H1 (cell line): ENCODE results near the gene ELAVL1.

Experiments
- CBX5 ChIP-seq: fragments of 300-800, 300-1000 bp; sonication (generic); IDR thresholded peaks from 2 replicates; pipeline ENCODE4 v1.7.1; 2016; ENCODE audit warnings: antibody characterized with exemption, low read length, low read depth
- FOSL1 ChIP-seq: IDR thresholded peaks from 2 replicates; pipeline ENCODE4 v1.6.1; 2011; ENCODE audit warnings: mild to moderate bottlenecking, low read depth, low read length, moderate library complexity; ENCODE audit not compliant: insufficient read depth
- HDAC6 ChIP-seq: IDR thresholded peaks from one replicate; pipeline ENCODE4 v1.7.1; 2012; ENCODE audit warnings: low read depth, mild to moderate bottlenecking, inconsistent platforms, low read length, moderate library complexity
- POLR2A ChIP-seq, 2 experiments: IDR thresholded peaks; 1 replicate in 1 of 2; 2 replicates in 1 of 2; pipeline ENCODE4 v1.6.1; 2011; ENCODE audit warnings: low read depth in 2 of 2, low read length in 2 of 2, mild to moderate bottlenecking in 2 of 2; ENCODE audit errors: control extremely low read depth in 1 of 2
- SRF ChIP-seq: IDR thresholded peaks from 2 replicates; pipeline ENCODE4 v1.6.1; 2011; ENCODE audit warnings: mild to moderate bottlenecking, low read depth, low read length, moderate library complexity
- SUZ12 ChIP-seq: fragments of 200-600 bp; sonication (generic); IDR thresholded peaks from 2 replicates; pipeline ENCODE4 v1.6.1; 2012; ENCODE audit warnings: mild to moderate bottlenecking, inconsistent platforms, low read length, moderate library complexity, mixed read lengths
- YY1 ChIP-seq: IDR thresholded peaks from 2 replicates; pipeline ENCODE4 v1.6.1; 2011; ENCODE audit warnings: low read depth, mild to moderate bottlenecking, low read length
- TF ChIP-seq, protein P1 (sequence below): IDR thresholded peaks from 2 replicates; pipeline ENCODE4 v1.6.1; 2012; ENCODE audit warnings: low read length, inconsistent platforms
- TF ChIP-seq, protein P2 (sequence below), 3 experiments: IDR thresholded peaks; 1 replicate in 2 of 3; 2 replicates in 1 of 3; pipeline versions ENCODE4 v1.5.1 to v1.6.1; 2011; ENCODE audit warnings: low read length in 3 of 3, mild to moderate bottlenecking in 3 of 3, inconsistent platforms in 2 of 3, low read depth in 1 of 3, moderate library complexity in 1 of 3; ENCODE audit not compliant: insufficient read depth in 1 of 3; ENCODE audit errors: control extremely low read depth in 1 of 3

DNA sequence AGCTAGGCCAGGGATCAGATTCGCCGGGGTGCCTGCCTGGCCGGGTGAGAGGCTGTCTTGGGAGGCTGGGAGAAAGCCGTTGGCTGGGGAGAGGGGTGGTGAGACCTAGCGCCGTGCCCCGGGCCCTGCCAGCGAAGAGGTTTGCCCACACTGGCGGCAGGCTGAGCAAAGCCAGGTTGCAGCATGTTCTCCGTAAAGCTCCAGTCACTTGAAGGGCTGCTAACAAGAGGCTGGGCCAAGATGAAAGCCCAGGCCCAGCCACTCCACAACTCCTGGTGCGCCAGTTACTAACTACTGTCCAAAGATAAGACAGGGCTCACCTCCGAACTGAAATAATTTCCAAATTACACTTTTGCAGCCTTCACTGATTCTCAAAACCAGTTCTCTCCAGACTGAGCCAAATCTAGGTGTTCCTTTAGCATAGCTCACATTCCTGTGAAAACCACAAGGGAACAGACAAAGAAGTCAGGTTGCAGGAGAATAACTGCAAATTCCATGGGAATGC is 16.3 kb downstream of the ELAVL1 start:
- TF ChIP-seq YY1, result no peak
- TF ChIP-seq POLR2A (IDR thresholded peaks at IDR 0.05; ENCODE audit: control extremely low read depth in 1 of 2, low read depth in 2 of 2, low read length in 2 of 2), result no peak
- TF ChIP-seq, protein P1, sequence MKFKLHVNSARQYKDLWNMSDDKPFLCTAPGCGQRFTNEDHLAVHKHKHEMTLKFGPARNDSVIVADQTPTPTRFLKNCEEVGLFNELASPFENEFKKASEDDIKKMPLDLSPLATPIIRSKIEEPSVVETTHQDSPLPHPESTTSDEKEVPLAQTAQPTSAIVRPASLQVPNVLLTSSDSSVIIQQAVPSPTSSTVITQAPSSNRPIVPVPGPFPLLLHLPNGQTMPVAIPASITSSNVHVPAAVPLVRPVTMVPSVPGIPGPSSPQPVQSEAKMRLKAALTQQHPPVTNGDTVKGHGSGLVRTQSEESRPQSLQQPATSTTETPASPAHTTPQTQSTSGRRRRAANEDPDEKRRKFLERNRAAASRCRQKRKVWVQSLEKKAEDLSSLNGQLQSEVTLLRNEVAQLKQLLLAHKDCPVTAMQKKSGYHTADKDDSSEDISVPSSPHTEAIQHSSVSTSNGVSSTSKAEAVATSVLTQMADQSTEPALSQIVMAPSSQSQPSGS, result no peak
- no peak for TF ChIP-seq SUZ12
- TF ChIP-seq SRF, result no peak
- TF ChIP-seq, protein P2, sequence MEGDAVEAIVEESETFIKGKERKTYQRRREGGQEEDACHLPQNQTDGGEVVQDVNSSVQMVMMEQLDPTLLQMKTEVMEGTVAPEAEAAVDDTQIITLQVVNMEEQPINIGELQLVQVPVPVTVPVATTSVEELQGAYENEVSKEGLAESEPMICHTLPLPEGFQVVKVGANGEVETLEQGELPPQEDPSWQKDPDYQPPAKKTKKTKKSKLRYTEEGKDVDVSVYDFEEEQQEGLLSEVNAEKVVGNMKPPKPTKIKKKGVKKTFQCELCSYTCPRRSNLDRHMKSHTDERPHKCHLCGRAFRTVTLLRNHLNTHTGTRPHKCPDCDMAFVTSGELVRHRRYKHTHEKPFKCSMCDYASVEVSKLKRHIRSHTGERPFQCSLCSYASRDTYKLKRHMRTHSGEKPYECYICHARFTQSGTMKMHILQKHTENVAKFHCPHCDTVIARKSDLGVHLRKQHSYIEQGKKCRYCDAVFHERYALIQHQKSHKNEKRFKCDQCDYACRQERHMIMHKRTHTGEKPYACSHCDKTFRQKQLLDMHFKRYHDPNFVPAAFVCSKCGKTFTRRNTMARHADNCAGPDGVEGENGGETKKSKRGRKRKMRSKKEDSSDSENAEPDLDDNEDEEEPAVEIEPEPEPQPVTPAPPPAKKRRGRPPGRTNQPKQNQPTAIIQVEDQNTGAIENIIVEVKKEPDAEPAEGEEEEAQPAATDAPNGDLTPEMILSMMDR (IDR thresholded peaks at IDR 0.05; ENCODE audit: control extremely low read depth in 1 of 3, insufficient read depth in 1 of 3, low read depth in 1 of 3, low read length in 3 of 3), result no peak
- no peak for TF ChIP-seq CBX5
- no peak for TF ChIP-seq HDAC6
- TF ChIP-seq FOSL1, result no peak
